ENCODE results near the gene C1QL2.

C1QL2 gene

GRCh38 chr2:119119999-119120756 lies 38.4 kb downstream of the C1QL2 start:
- no peak for DNase-seq (ENCODE audit: extremely low spot score)
- no peak for TF ChIP-seq HDGF (IDR thresholded peaks at IDR 0.05; ENCODE audit: borderline replicate concordance)
- no peak for TF ChIP-seq L3MBTL2 (conservative IDR thresholded peaks at IDR 0.05)
- TF ChIP-seq ARNT (IDR thresholded peaks at IDR 0.05), result no peak
- no peak for TF ChIP-seq PKNOX1 (IDR thresholded peaks at IDR 0.05)
- no peak for TF ChIP-seq ELF4 (IDR thresholded peaks at IDR 0.05)
- TF ChIP-seq TARDBP (IDR thresholded peaks at IDR 0.05), result no peak
- no peak for TF ChIP-seq FOXM1 (IDR thresholded peaks at IDR 0.05; ENCODE audit: borderline replicate concordance)
- no peak for TF ChIP-seq SUZ12 (IDR thresholded peaks at IDR 0.05)
- TF ChIP-seq NFRKB (IDR thresholded peaks at IDR 0.05), result no peak
- TF ChIP-seq SP1 (IDR thresholded peaks at IDR 0.05), result no peak
- no peak for TF ChIP-seq ZNF384 (IDR thresholded peaks at IDR 0.05)
- no peak for TF ChIP-seq CTBP1 (IDR thresholded peaks at IDR 0.05; ENCODE audit: borderline replicate concordance)
- POLR2A ChIA-PET, result no interaction called here
- CTCF ChIA-PET, result no interaction called here

DNA sequence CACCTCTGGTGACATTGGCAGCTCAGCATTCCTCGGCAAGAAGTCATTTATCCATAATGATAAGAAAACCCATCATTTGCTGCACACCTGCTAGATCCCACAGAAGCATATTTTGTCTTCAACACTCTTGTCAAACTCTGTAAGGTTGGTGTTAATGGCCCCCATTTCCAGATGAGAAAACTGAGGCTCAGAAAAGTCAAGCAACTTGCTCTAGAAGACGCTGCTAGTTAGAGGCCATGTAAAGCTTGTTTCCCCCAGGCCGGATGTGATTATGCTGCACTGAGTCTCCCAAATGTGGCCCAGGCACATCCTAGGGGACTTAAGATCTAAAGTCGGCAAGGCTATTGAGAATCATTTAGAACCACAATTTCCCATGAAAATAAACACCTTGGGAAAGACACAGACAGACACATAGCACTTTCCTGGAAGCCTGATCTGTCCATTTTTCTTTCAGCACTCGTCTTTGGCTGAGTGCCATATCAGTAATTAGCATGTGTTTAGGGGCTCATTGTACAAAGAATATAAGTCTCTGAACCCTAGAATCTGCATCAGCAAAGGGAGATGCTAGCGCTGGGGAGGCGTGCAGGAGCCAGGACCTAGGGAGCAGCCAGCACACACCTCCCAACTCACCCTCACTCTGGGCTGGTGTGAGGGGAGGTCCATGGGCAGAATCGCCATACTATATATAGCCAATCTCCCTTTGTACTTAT lies 39.3 kb downstream of the C1QL2 start:
- ChIA-PET POLR2A (no interaction called here), CTCF (no interaction called here)
- no peak for TF ChIP-seq ELF4 (IDR thresholded peaks at IDR 0.05)
- TF ChIP-seq SUZ12 (IDR thresholded peaks at IDR 0.05), result no peak
- TF ChIP-seq SP1 (IDR thresholded peaks at IDR 0.05), result no peak
- no peak for TF ChIP-seq FOXK2 (IDR thresholded peaks at IDR 0.05)
- TF ChIP-seq L3MBTL2 (conservative IDR thresholded peaks at IDR 0.05), result no peak
- TF ChIP-seq FOXA1 (IDR thresholded peaks at IDR 0.05), result no peak
- no peak for TF ChIP-seq HDGF (IDR thresholded peaks at IDR 0.05; ENCODE audit: borderline replicate concordance)
- TF ChIP-seq BHLHE40 (IDR thresholded peaks at IDR 0.05; ENCODE audit: borderline replicate concordance), result no peak
- TF ChIP-seq PKNOX1 (IDR thresholded peaks at IDR 0.05), result no peak
- no peak for TF ChIP-seq CTBP1 (IDR thresholded peaks at IDR 0.05; ENCODE audit: borderline replicate concordance)
- no peak for TF ChIP-seq ARNT (IDR thresholded peaks at IDR 0.05)
- TF ChIP-seq FOXM1 (IDR thresholded peaks at IDR 0.05; ENCODE audit: borderline replicate concordance), result no peak
- no peak for TF ChIP-seq TARDBP (IDR thresholded peaks at IDR 0.05)
- TF ChIP-seq ZNF384 (IDR thresholded peaks at IDR 0.05), result no peak
- no peak for TF ChIP-seq NFRKB (IDR thresholded peaks at IDR 0.05)
- no peak for TF ChIP-seq LEF1 (IDR thresholded peaks at IDR 0.05; ENCODE audit: borderline replicate concordance)
- no peak for DNase-seq (ENCODE audit: extremely low spot score)

DNA sequence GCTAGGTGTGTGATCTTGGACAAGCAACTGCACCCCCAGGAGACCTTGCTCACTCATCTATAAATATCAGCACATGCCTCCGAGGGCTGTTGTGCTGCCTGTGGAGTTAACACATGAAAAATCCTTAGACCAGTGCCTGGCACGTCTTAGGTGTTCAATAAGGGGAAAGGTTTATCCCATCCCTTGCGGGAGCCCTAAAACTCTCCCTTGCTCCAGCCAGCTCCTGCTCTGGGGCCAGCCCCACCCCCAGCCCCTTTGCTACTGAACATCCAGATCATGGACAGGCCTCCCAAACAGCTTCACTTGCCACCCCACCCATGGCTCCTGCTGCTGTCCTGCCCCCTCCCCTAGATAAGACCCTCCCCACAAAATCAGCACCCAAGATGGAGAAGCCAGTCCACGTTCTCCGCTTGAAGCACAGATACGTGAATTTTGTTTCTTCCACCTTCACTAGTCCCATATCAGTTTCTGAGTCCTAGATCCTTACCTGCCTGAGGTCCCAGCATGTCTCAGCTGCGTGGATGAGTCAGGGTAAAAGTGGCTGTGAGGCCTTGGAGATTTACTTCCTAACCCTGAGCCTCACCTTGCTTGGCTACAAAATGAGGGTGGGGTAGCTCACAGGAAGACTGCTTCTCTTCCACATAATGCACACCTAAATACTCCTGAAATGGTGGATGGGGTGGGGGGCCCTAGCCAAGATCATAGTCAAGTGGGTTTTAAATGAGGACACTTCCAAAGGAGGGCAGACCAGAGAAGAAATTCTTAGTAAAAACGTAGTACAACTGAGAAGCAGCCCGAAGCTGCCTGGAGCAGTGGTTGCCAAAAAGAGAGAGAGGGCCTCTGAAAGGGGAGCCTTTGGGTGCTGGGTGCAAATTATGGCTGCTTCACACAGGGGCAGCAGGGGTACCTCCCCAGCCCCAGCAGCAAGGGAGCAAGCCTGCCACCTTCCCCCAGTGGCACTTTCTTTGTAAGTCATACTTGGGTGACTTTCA lies 40.4 kb downstream of the C1QL2 start:
- CTCF ChIA-PET, result no interaction called here
- POLR2A ChIA-PET, result no interaction called here
- no peak for TF ChIP-seq L3MBTL2 (conservative IDR thresholded peaks at IDR 0.05)
- TF ChIP-seq FOXK2 (IDR thresholded peaks at IDR 0.05), result no peak
- TF ChIP-seq ZNF384 (IDR thresholded peaks at IDR 0.05), result no peak
- no peak for TF ChIP-seq NFRKB (IDR thresholded peaks at IDR 0.05)
- no peak for TF ChIP-seq LEF1 (IDR thresholded peaks at IDR 0.05; ENCODE audit: borderline replicate concordance)
- no peak for TF ChIP-seq ARNT (IDR thresholded peaks at IDR 0.05)
- no peak for TF ChIP-seq ELF4 (IDR thresholded peaks at IDR 0.05)
- no peak for TF ChIP-seq CTBP1 (IDR thresholded peaks at IDR 0.05; ENCODE audit: borderline replicate concordance)
- no peak for TF ChIP-seq SUZ12 (IDR thresholded peaks at IDR 0.05)
- DNase-seq (ENCODE audit: extremely low spot score), result no peak

- no peak for TF ChIP-seq FOXA1 (IDR thresholded peaks at IDR 0.05)
- POLR2A ChIA-PET, result no interaction called here
- CTCF ChIA-PET, result no interaction called here
- no peak for DNase-seq (ENCODE audit: extremely low spot score)
Measured at GRCh38 chr2:119117408-119117807, 41.1 kb downstream of the C1QL2 start.

DNA sequence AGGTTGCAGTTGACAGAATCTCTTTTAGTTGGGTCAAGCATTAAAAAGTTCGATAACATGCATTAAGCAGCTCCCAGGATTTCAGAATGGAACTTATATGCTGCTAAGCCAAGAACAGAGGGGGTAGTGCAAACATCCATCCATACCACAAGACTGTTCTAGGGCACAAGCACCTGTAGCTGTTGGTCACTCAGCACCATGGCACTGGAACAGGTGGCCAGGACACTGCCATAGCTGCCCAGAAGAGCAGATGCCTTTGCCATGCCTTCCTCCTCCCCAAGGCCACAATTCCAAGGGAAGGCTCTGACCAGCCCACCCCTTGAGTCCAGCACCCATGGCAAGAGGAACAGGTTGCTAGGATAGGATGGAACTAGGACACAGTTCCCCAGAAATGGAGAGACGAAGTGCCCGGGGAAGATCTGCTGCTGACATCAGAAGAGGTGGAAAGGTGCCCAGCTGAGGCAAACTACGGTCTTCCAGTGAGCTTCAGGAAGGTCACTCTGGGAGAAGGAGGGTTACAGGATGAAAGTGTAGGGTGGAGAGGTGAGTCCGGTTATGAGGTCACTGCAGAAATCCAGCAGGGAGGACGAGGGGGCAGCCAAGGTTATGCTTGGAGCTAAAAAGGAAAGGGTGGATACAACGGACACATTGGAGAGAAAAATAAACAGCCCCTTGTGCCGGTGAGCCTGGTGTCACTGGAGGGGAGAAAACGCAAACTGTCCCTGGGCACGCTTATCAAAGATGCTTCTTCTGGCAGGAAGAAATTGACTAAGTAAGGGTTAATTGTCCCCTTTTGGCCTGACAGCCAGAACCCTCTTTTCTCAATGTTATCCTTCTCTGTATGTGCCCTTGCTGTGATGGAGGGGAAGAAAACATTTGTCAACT lies 41.9 kb downstream of the C1QL2 start:
- CTCF ChIA-PET, result no interaction called here
- POLR2A ChIA-PET, result no interaction called here
- TF ChIP-seq SP1 (IDR thresholded peaks at IDR 0.05), result no peak
- no peak for TF ChIP-seq FOXA1 (IDR thresholded peaks at IDR 0.05)
- no peak for TF ChIP-seq LEF1 (IDR thresholded peaks at IDR 0.05; ENCODE audit: borderline replicate concordance)
- no peak for DNase-seq (ENCODE audit: extremely low spot score)

DNA sequence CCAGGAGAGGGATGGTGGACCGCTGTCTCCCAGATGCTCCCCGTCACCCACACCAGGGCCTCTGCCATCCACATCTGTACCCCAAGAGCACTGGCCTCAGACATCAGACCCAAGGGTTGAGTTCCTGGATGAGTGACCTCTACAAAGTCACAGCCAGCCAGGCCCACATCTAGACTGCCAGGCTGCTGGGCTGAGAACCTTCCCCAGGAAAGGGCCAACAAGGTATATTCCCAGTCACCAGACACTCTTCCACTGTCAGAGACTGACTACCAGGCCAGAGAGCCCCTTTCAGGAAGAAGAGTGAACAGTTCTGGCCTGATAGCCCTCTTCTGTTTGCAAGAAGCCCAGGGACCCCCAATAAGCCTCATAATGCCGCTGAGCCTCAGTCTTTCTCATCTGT lies 44.3 kb downstream of the C1QL2 start:
- DNase-seq (ENCODE audit: extremely low spot score), result no peak
- POLR2A ChIA-PET, result no interaction called here
- CTCF ChIA-PET, result no interaction called here
- no peak for TF ChIP-seq SP1 (IDR thresholded peaks at IDR 0.05)
- no peak for TF ChIP-seq ZNF384 (IDR thresholded peaks at IDR 0.05)
- TF ChIP-seq PKNOX1 (IDR thresholded peaks at IDR 0.05), result no peak
- no peak for TF ChIP-seq NFRKB (IDR thresholded peaks at IDR 0.05)
- TF ChIP-seq ELF4 (IDR thresholded peaks at IDR 0.05), result no peak
- no peak for TF ChIP-seq HDGF (IDR thresholded peaks at IDR 0.05; ENCODE audit: borderline replicate concordance)
- TF ChIP-seq SUZ12 (IDR thresholded peaks at IDR 0.05), result no peak
- no peak for TF ChIP-seq FOXA1 (IDR thresholded peaks at IDR 0.05)
- no peak for TF ChIP-seq BHLHE40 (IDR thresholded peaks at IDR 0.05; ENCODE audit: borderline replicate concordance)
- no peak for TF ChIP-seq LEF1 (IDR thresholded peaks at IDR 0.05; ENCODE audit: borderline replicate concordance)
- TF ChIP-seq TARDBP (IDR thresholded peaks at IDR 0.05), result no peak
- no peak for TF ChIP-seq FOXM1 (IDR thresholded peaks at IDR 0.05; ENCODE audit: borderline replicate concordance)
- TF ChIP-seq CTBP1 (IDR thresholded peaks at IDR 0.05; ENCODE audit: borderline replicate concordance), result no peak
- no peak for TF ChIP-seq ARNT (IDR thresholded peaks at IDR 0.05)
- no peak for TF ChIP-seq L3MBTL2 (conservative IDR thresholded peaks at IDR 0.05)
- TF ChIP-seq FOXK2 (IDR thresholded peaks at IDR 0.05), result no peak
